Adrenal gland (tissue), 5 donors: Measurements from ENCODE around the gene APRT.

Source experiments
- POLR2A ChIP-seq, 2 donors: fragments of 450-650 bp; IDR thresholded peaks; one replicate each; pipeline ENCODE4 v1.6.1; 2017; ENCODE audit warnings: antibody characterized with exemption in 2 of 2, mild to moderate bottlenecking in 2 of 2, moderate library complexity in 1 of 2
- TF ChIP-seq, protein P1 (sequence below), 6 experiments: fragments of 450-650 bp in 4 of 6; fragments of 200-600 bp in 2 of 6; sonication (generic) in 1 of 6; IDR thresholded peaks; 1 replicate in 5 of 6; 2 replicates in 1 of 6; pipeline versions ENCODE4 v1.5.1 to v1.8.0; 2016 to 2021; ENCODE audit warnings: antibody characterized with exemption in 6 of 6, mild to moderate bottlenecking in 2 of 6, moderate library complexity in 1 of 6
- donor health status: DM: no; HTN: no; CAD: no.

GRCh38 chr16:88798073-88798472 is 13.7 kb downstream of the APRT start:
- TF ChIP-seq, protein P1, sequence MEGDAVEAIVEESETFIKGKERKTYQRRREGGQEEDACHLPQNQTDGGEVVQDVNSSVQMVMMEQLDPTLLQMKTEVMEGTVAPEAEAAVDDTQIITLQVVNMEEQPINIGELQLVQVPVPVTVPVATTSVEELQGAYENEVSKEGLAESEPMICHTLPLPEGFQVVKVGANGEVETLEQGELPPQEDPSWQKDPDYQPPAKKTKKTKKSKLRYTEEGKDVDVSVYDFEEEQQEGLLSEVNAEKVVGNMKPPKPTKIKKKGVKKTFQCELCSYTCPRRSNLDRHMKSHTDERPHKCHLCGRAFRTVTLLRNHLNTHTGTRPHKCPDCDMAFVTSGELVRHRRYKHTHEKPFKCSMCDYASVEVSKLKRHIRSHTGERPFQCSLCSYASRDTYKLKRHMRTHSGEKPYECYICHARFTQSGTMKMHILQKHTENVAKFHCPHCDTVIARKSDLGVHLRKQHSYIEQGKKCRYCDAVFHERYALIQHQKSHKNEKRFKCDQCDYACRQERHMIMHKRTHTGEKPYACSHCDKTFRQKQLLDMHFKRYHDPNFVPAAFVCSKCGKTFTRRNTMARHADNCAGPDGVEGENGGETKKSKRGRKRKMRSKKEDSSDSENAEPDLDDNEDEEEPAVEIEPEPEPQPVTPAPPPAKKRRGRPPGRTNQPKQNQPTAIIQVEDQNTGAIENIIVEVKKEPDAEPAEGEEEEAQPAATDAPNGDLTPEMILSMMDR (IDR thresholded peaks at IDR 0.05): no peak
- TF ChIP-seq POLR2A (IDR thresholded peaks at IDR 0.05): no peak
